K562 (cell line): ENCODE measurements around the gene PUSL1. TPM values are rescaled to one million over a fixed set of nuclear protein-coding genes. Genes with fewer than 3 reads are reported as not detected.

Experiments
- ATAC-seq: fragments of 200-7000 bp; cut with Tn5 transposase; 3 replicates; pipeline ENCODE4 v1.9.1; 2020; ENCODE audit warnings: moderate library complexity
- BruUV-seq: library from RNA; stranded (reverse); fragments of 400-500 nt; replicated peaks from 2 replicates; lab custom pipeline; 2021; lab: Mats Ljungman, UMichigan
- CTCF ChIA-PET: fragments of 300-600 bp; formaldehyde crosslinking; extraction: SDS; loops from one replicate; lab custom pipeline; 2021; ENCODE audit warnings: low intra/inter-chr PET ratio; lab: Yijun Ruan, JAX
- POLR2A ChIA-PET: fragments of 300-600, 350-650 bp; sonication (Branson Sonifier 250); formaldehyde crosslinking; extraction: SDS; loops from one replicate; lab custom pipeline; 2021; ENCODE audit warnings: antibody characterized with exemption, inconsistent platforms; lab: Yijun Ruan, JAX
- DNase-seq, 4 experiments: peaks; one replicate each; pipeline versions ENCODE4 v3.0.0 to v3.0.0-alpha.2; 2011 to 2018; ENCODE audit warnings: low spot score in 3 of 4, mixed read lengths in 3 of 4; ENCODE audit errors: extremely low read depth in 1 of 4
- FAIRE-seq: peaks from 2 replicates; lab custom pipeline; 2011; peaks lifted over from hg19 to GRCh38; lab: Jason Lieb, UNC
- H2AFZ ChIP-seq: 2 replicates; pipeline ENCODE4 v1.6.0; 2011; ENCODE audit warnings: low read depth, low read length, control low read depth, inconsistent platforms
- H3K27ac ChIP-seq: fragments of 200-600 bp; 3 replicates; pipeline ENCODE4 v1.8.0; 2011; ENCODE audit warnings: low read depth, mild to moderate bottlenecking, control low read depth, inconsistent platforms, low read length, moderate library complexity, mixed read lengths; ENCODE audit errors: extremely low read depth
- H3K27me3 ChIP-seq, 2 experiments: fragments of 300-600 bp in 1 of 2; 2 replicates in 1 of 2; 3 replicates in 1 of 2; pipeline versions ENCODE4 v1.6.0 to v1.8.0; 2011; ENCODE audit warnings: inconsistent platforms in 2 of 2, low read length in 2 of 2, mild to moderate bottlenecking in 1 of 2, mixed read lengths in 1 of 2, moderate library complexity in 1 of 2; ENCODE audit not compliant: control insufficient read depth in 2 of 2, insufficient read depth in 2 of 2
- H3K36me3 ChIP-seq: fragments of 300-600 bp; 3 replicates; pipeline ENCODE4 v1.8.0; 2011; ENCODE audit warnings: mild to moderate bottlenecking, low read length, inconsistent platforms; ENCODE audit not compliant: control insufficient read depth, insufficient read depth
- H3K4me1 ChIP-seq, 2 experiments: fragments of 200-600 bp in 1 of 2; replicated peaks in 1 of 2; 2 replicates in 1 of 2; 3 replicates in 1 of 2; pipeline versions ENCODE4 v1.5.1 to v1.8.0; 2011; ENCODE audit warnings: inconsistent platforms in 2 of 2, low read length in 2 of 2, mild to moderate bottlenecking in 1 of 2, mixed read lengths in 1 of 2, moderate library complexity in 1 of 2; ENCODE audit not compliant: control insufficient read depth in 2 of 2, insufficient read depth in 2 of 2
- H3K4me2 ChIP-seq: 2 replicates; pipeline ENCODE4 v1.6.1; 2011; ENCODE audit warnings: low read length, control low read depth, inconsistent platforms, mixed read lengths; ENCODE audit not compliant: insufficient read depth
- H3K4me3 ChIP-seq: fragments of 200-600 bp; sonication (generic), shearing (Covaris generic); 2 replicates; pipeline ENCODE4 v1.5.1; 2016; ENCODE audit warnings: control low read depth, inconsistent platforms
- H3K79me2 ChIP-seq: fragments of 200-600 bp; 3 replicates; pipeline ENCODE4 v1.8.0; 2011; ENCODE audit warnings: low read length, inconsistent platforms; ENCODE audit not compliant: control insufficient read depth, insufficient read depth
- H3K9ac ChIP-seq, 2 experiments: 2 replicates each; pipeline versions ENCODE4 v1.6.0 to v1.6.1; 2011; ENCODE audit warnings: low read depth in 2 of 2, low read length in 2 of 2, control low read depth in 1 of 2, inconsistent platforms in 1 of 2, mild to moderate bottlenecking in 1 of 2, mixed read lengths in 1 of 2; ENCODE audit not compliant: insufficient read depth in 1 of 2
- H3K9me1 ChIP-seq: one replicate; pipeline ENCODE4 v1.6.0; 2011; ENCODE audit warnings: inconsistent platforms, mild to moderate bottlenecking, low read length, moderate library complexity; ENCODE audit not compliant: control insufficient read depth, insufficient read depth
- H3K9me3 ChIP-seq: replicated peaks from 2 replicates; pipeline ENCODE4 v1.5.1; 2011; ENCODE audit warnings: low read depth, low read length, inconsistent platforms; ENCODE audit not compliant: control insufficient read depth, insufficient read depth
- H4K20me1 ChIP-seq: replicated peaks from 2 replicates; pipeline ENCODE4 v1.6.1; 2011; ENCODE audit warnings: low read length, inconsistent platforms, mixed read lengths; ENCODE audit not compliant: control insufficient read depth, insufficient read depth
- ATF6 ChIP-seq: sonication (generic); formaldehyde crosslinking; IDR thresholded peaks from 2 replicates; pipeline ENCODE4 v1.4.0; 2020; ENCODE audit warnings: mild to moderate bottlenecking, missing genetic modification reagents
- BCOR ChIP-seq: fragments of 450-650 bp; IDR thresholded peaks from 2 replicates; pipeline ENCODE4 v1.6.1; 2016
- CBFA2T2 ChIP-seq: fragments of 450-650 bp; conservative IDR thresholded peaks from 2 replicates; pipeline ENCODE4 v1.6.1; 2017; ENCODE audit warnings: mild to moderate bottlenecking
- ERF ChIP-seq: fragments of 450-650 bp; formaldehyde crosslinking; IDR thresholded peaks from 2 replicates; pipeline ENCODE4 v1.4.0; 2020; ENCODE audit warnings: mild to moderate bottlenecking, mixed read lengths
- HBP1 ChIP-seq: fragments of 450-650 bp; formaldehyde crosslinking; IDR thresholded peaks from 2 replicates; pipeline ENCODE4 v1.4.0; 2022; ENCODE audit warnings: missing genetic modification characterization
- NR2C2 ChIP-seq, 2 experiments: fragments of 200-800 bp in 1 of 2; sonication (Bioruptor generic) in 1 of 2; sonication (generic) in 1 of 2; formaldehyde crosslinking in 1 of 2; IDR thresholded peaks; 2 replicates each; pipeline versions ENCODE4 v1.6.1 to v1.8.0; 2016 to 2022; ENCODE audit warnings: mild to moderate bottlenecking in 1 of 2, missing compliant biosample characterization in 1 of 2, missing genetic modification characterization in 1 of 2, missing genetic modification reagents in 1 of 2
- POLR2G ChIP-seq: fragments of 200-400 bp; formaldehyde crosslinking; IDR thresholded peaks from 2 replicates; pipeline ENCODE4 v1.6.1; 2017; ENCODE audit warnings: low read depth, mild to moderate bottlenecking, antibody characterized with exemption, low read length, moderate library complexity
- RBFOX2 ChIP-seq: fragments of 200-400 bp; formaldehyde crosslinking; IDR thresholded peaks from 2 replicates; pipeline ENCODE4 v1.6.1; 2017; ENCODE audit warnings: low read depth, mild to moderate bottlenecking, low read length, moderate library complexity
- RBM17 ChIP-seq: fragments of 200-400 bp; formaldehyde crosslinking; IDR thresholded peaks from 2 replicates; pipeline ENCODE4 v1.6.1; 2017; ENCODE audit warnings: low read depth, mild to moderate bottlenecking, low read length, borderline replicate concordance
- ZFX ChIP-seq: sonication (generic); formaldehyde crosslinking; IDR thresholded peaks from 2 replicates; pipeline ENCODE4 v1.8.0; 2022; ENCODE audit warnings: mild to moderate bottlenecking, missing genetic modification reagents, moderate library complexity
- ZNF143 ChIP-seq: sonication (generic); formaldehyde crosslinking; IDR thresholded peaks from 2 replicates; pipeline ENCODE4 v1.9.0; 2022; ENCODE audit warnings: mild to moderate bottlenecking, missing genetic modification reagents
- ZNF282 ChIP-seq: sonication (generic); formaldehyde crosslinking; IDR thresholded peaks from 2 replicates; pipeline ENCODE4 v1.8.1; 2023; ENCODE audit warnings: missing genetic modification reagents
- ZNF398 ChIP-seq: fragments of 250-450 bp; sonication (Bioruptor Pico); IDR thresholded peaks from 2 replicates; pipeline ENCODE4 v1.8.0; 2021; ENCODE audit warnings: moderate library complexity, mild to moderate bottlenecking, inconsistent platforms
- ZNF655 ChIP-seq: fragments of 250-450 bp; sonication (Bioruptor Pico); IDR thresholded peaks from 2 replicates; pipeline ENCODE4 v1.5.0; 2021
- WGBS: fragments of 100-300 bp; shearing (Covaris generic); methylation state at CpG from one replicate; pipeline ENCODE4 v1.1.6; 2016; ENCODE audit warnings: low coverage, mixed read lengths; ENCODE audit not compliant: insufficient coverage; ENCODE audit errors: missing lambda C conversion rate; 5-methylcytosine and 5-hydroxymethylcytosine counted together
- in situ Hi-C: fragments of 300-500 bp; cut with MboI; formaldehyde crosslinking; loops from 4 replicates; pipeline ENCODE4 v1.15.0; 2018; ENCODE audit warnings: inconsistent platforms, mixed read lengths
- intact Hi-C: fragments of 100-400 bp; cut with micrococcal nuclease; formaldehyde crosslinking; loops from 2 replicates; pipeline ENCODE4 v1.14.2; 2022
- polyA plus RNA-seq, 8 experiments: library from polyadenylated mRNA; depleted of rRNA in 4 of 8; stranded (reverse) in 5 of 8; unstranded in 3 of 8; fragments of >200 nt; fragmentation: Nextera tagmentation in 2 of 8; fragmentation: Illumina TruSeq in 1 of 8; extraction: Ambion mirVana in 2 of 8; extraction: Trizol in 1 of 8; gene quantifications; 2 replicates each; pipeline versions ENCODE4 v1.2.1 to v1.2.3, GENCODE V29; 2011 to 2014; ENCODE audit warnings: inconsistent platforms in 1 of 8, missing spikeins in 1 of 8
- total RNA-seq, 7 experiments: library from RNA; depleted of rRNA in 6 of 7; stranded (reverse); fragments of >200 nt in 6 of 7; fragmentation: Illumina TruSeq in 2 of 7; extraction: Trizol in 2 of 7; gene quantifications; 2 replicates each; pipeline versions ENCODE4 v1.2.1 to v1.2.3, GENCODE V29; 2011 to 2021; ENCODE audit warnings: low replicate concordance in 1 of 7

PUSL1 gene
- total and polyA plus RNA-seq, 9 of the 15 experiments (the other 6 are each of a cell fraction or from before 2014, with no cell fraction given), result 0.62 to 86.9 (median 13.6) TPM

- peaks cover 9 to 81% of the 10 kb centered on the region in 2 experiments; a peak in 3 of 5 replicates for H3K4me1 ChIP-seq
- no peak for DNase-seq
- intact Hi-C loops (no loop called here), in situ Hi-C loops (no loop called here)
- no peak for FAIRE-seq
- H3K27ac ChIP-seq, result no peak overlapping the region; the same call in 2 of the 3 replicates
- H3K9me3 ChIP-seq, result 0 out of 2 replicates have a peak, but pooled peaks cover 2% of the 10 kb centered on the region
- no peaks in the 10 kb centered on the region for H3K27me3 ChIP-seq
- ChIA-PET CTCF (no interaction called here), POLR2A (interaction anchor here (1.3 to 4.8 kb wide), 4 partner anchors 9 to 30 kb away, joined by 7 to 22 read pairs (median 8); partner anchors contain the start of gene AURKAIP1)
- peaks cover 41% of the 10 kb centered on the region; the same call in 2 of the 3 replicates for H3K36me3 ChIP-seq
- H3K79me2 ChIP-seq, result peaks cover 65% of the 10 kb centered on the region
- no peak overlapping the region for H2AFZ ChIP-seq
- H3K4me2 ChIP-seq, result no peak overlapping the region
- peak overlapping the region in 1 of 2 experiments; percentile 98; a peak in 2 of 4 replicates for H3K9ac ChIP-seq
- WGBS, result 85% methylated on average over 12 of the region's 12 CpGs
- ATAC-seq, result no peak
- H4K20me1 ChIP-seq, result peaks cover 42% of the 10 kb centered on the region; the same call in 1 of the 2 replicates
- H3K9me1 ChIP-seq, result peaks cover 8% of the 10 kb centered on the region
- H3K4me3 ChIP-seq, result no peak overlapping the region
- BruUV-seq, result no TSS peak
- TF ChIP-seq ZFX (no peak), NR2C2 (CRISPR knock-in tag; IDR thresholded peaks at IDR 0.05) (no peak), NR2C2 (tag; IDR thresholded peaks at IDR 0.05) (no peak), ZNF398 (CRISPR knock-in tag) (no peak), RBM17 (no peak), ZNF655 (no peak), POLR2G (0 out of 2 replicates have a peak, but pooled peaks have one; percentile 2), ZNF282 (CRISPR knock-in tag) (no peak; the same call in 1 of the 2 replicates), ATF6 (CRISPR knock-in tag) (no peak), HBP1 (CRISPR knock-in tag) (no peak), ERF (no peak), CBFA2T2 (no peak), BCOR (0 out of 2 replicates have a peak, but pooled peaks have one; percentile 32), ZNF143 (CRISPR knock-in tag) (no peak), RBFOX2 (peak; percentile 19)
Measured at GRCh38 chr1:1345860-1346500, 37.6 kb downstream of the PUSL1 start.
